Measurements from ENCODE around the gene SLIT1. TPM values are rescaled to one million over a fixed set of nuclear protein-coding genes. Genes with fewer than 3 reads are reported as not detected.

SLIT1 gene
- total RNA-seq, 1 donor from 2014 or later = 55.7 TPM

- Mint-ChIP-seq H3K4me1 (ENCODE audit: unreplicated experiment) (peaks cover 32% of the 10 kb centered on the region), H3K36me3 (no peaks in the 10 kb centered on the region), H3K9me3 (no peaks in the 10 kb centered on the region), H3K27me3 (no peaks in the 10 kb centered on the region), H3K4me3 (peak overlapping the region; percentile 36), H3K27ac (peak overlapping the region; percentile 70)
- TF ChIP-seq CTCF (conservative IDR thresholded peaks at IDR 0.05) = no peak
- DNase-seq (ENCODE audit: extremely low spot score, unreplicated experiment) = no peak
These were observed 57.1 kb downstream of the SLIT1 start for GRCh38 chr10:97128516-97129154.

GRCh38 chr10:97128039-97128492 lies 57.7 kb downstream of the SLIT1 start:
- Mint-ChIP-seq H3K27me3 (peaks cover 1% of the 10 kb centered on the region), H3K27ac (peak overlapping the region; percentile 70), H3K4me3 (peak overlapping the region; percentile 36), H3K36me3 (no peaks in the 10 kb centered on the region), H3K4me1 (ENCODE audit: unreplicated experiment) (peaks cover 32% of the 10 kb centered on the region), H3K9me3 (no peaks in the 10 kb centered on the region)
- no peak for DNase-seq (ENCODE audit: extremely low spot score, unreplicated experiment)
- no peak for TF ChIP-seq CTCF (conservative IDR thresholded peaks at IDR 0.05)

DNA sequence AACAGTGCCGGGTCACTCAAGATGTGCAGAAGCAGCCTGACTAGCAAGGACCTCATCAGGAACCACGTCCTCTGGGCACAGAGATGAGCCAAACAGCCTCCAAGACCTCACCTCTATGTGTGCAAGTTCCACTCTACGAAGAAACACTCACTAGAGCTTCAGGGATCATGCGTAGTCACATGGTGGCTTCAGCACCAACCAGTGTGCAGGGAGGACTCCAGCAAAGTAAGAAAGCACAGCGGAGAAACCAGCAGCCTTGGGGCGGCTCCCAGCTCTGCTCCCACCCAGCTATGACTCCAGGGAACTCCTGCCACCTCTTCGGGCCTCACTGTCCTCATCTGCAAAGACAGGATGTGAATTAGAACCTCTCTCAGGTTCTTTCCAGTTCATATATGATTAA lies 58.2 kb downstream of the SLIT1 start:
- DNase-seq (ENCODE audit: extremely low spot score, unreplicated experiment) = no peak
- H3K36me3 Mint-ChIP-seq = no peaks in the 10 kb centered on the region
- no peak overlapping the region for H3K4me3 Mint-ChIP-seq
- no peak overlapping the region for H3K27ac Mint-ChIP-seq
- peaks cover 32% of the 10 kb centered on the region for H3K4me1 Mint-ChIP-seq (ENCODE audit: unreplicated experiment)
- peaks cover 4% of the 10 kb centered on the region for H3K27me3 Mint-ChIP-seq
- H3K9me3 Mint-ChIP-seq = no peaks in the 10 kb centered on the region
- TF ChIP-seq CTCF (conservative IDR thresholded peaks at IDR 0.05) = no peak

DNA sequence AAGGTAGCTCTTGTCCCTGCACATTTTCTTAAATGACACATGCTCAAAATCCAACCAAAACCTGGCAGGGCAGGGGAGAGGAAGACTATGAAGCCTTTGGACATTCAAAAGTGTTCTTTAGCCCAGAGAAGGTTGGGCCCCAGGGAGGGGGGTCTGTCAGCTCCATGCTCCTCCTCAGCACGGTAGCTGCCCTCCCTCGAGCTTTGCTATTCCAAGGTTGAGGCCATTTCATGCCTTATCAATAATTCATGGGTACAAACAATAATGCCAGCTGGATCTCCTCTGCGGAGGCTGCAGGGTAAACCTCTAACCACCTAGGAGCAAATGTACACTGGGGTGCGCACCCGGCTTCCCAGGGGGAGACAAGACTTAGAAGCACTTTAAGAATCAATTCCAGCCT lies 61.5 kb downstream of the SLIT1 start:
- Mint-ChIP-seq H3K27ac (no peak overlapping the region), H3K27me3 (peaks cover 17% of the 10 kb centered on the region), H3K9me3 (no peaks in the 10 kb centered on the region), H3K4me1 (ENCODE audit: unreplicated experiment) (peaks cover 20% of the 10 kb centered on the region), H3K36me3 (peaks cover 3% of the 10 kb centered on the region), H3K4me3 (no peak overlapping the region)
- DNase-seq (ENCODE audit: extremely low spot score, unreplicated experiment) = no peak
- no peak for TF ChIP-seq CTCF (conservative IDR thresholded peaks at IDR 0.05)

DNA sequence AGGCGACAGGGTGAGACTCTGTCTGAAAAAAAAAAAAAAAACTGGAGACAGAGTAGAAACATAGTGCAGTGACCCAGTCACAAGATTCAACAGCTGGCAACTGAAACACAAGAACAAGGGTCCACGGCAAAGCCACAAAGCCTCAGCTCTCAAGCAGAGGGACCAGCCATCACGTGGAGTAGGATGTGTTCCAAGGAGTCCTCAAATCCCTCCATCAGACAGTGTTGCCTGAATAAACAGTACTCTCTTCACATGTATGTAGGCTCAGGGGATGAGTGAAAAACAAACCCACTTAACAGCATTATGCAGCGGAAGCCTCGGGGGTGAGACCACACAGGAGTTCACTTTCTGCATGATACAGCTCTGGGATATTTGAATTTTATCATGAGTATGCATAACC lies 62.0 kb downstream of the SLIT1 start:
- Mint-ChIP-seq H3K4me1 (ENCODE audit: unreplicated experiment) (peaks cover 22% of the 10 kb centered on the region), H3K27me3 (peaks cover 17% of the 10 kb centered on the region), H3K36me3 (peaks cover 3% of the 10 kb centered on the region), H3K9me3 (no peaks in the 10 kb centered on the region), H3K27ac (no peak overlapping the region), H3K4me3 (no peak overlapping the region)
- TF ChIP-seq CTCF (conservative IDR thresholded peaks at IDR 0.05) = no peak
- no peak for DNase-seq (ENCODE audit: extremely low spot score, unreplicated experiment)
